ENCODE data around the gene SYCN. TPM values are rescaled to one million over a fixed set of nuclear protein-coding genes. Genes with fewer than 3 reads are reported as not detected.

Gene SYCN
- total and polyA plus RNA-seq, 2 of the 13 experiments (the other 11 are each of a cell fraction or from before 2014, with no cell fraction given) = not detected

DNA sequence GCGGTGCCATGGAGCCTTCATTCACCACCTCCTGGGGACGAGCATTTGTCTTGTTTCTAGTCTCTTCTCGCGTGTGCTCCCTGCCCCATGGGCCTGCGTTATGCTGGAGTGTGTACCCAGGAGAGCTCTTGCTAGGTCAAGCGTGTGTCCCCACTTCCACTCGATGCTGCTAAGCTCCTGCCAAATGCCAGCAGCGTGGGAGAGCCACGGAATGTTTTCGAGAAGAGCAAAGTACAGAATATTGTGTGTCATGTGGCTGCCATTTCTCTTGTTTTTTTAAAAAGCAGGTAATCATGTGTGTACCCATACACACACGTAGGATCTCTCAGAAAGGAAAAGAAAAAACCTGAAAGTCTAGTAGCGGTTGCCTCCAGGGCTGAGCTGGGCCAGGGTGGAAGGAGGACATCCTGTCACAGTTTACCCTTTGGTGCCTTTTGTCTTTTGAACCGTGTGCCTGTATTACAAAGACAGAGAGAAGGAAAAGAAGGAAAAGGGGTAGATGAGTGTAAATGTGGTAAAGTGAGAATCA is 49.9 kb downstream of the SYCN start:
- no peaks in the 10 kb centered on the region for H3K27me3 ChIP-seq (ENCODE audit: control insufficient read depth in 1 of 2, insufficient read depth in 2 of 2, low read length in 2 of 2)
- H3K4me2 ChIP-seq (ENCODE audit: low read depth, low read length) = 0 out of 2 replicates have a peak overlapping the region, but pooled peaks have one; percentile 26
- no peak overlapping the region for H3K27ac ChIP-seq (ENCODE audit: extremely low read length, insufficient read depth, low read length)
- H3K4me1 ChIP-seq (ENCODE audit: insufficient read depth, low read length) = peaks cover 52% of the 10 kb centered on the region
- intact Hi-C loops (cut with micrococcal nuclease; ENCODE audit: unreplicated experiment) = no loop called here
- 79% methylated on average over 13 of the region's 13 CpGs for WGBS (ENCODE audit: low lambda C conversion rate)
- POLR2A ChIA-PET = interaction anchor here (3.6 kb wide), 1 partner anchor 9 kb away, joined by 26 read pairs; no protein-coding TSS in a partner anchor
- no peak overlapping the region for H3K9ac ChIP-seq (ENCODE audit: insufficient read depth, low read depth, low read length)
- no peak overlapping the region for H2AFZ ChIP-seq (ENCODE audit: low read length)
- no peaks in the 10 kb centered on the region for H3K9me3 ChIP-seq (ENCODE audit: low read length)
- peaks cover 18% of the 10 kb centered on the region; the same call in 1 of the 2 replicates for H4K20me1 ChIP-seq (ENCODE audit: insufficient read depth, low read length)
- no peak for DNase-seq (ENCODE audit: low spot score)
- peaks cover 54% of the 10 kb centered on the region for H3K79me2 ChIP-seq (ENCODE audit: insufficient read depth, low read length)
- BruUV-seq (replicated peaks) = no TSS peak
- peak; percentile 54; the same call in 1 of the 2 replicates for TF ChIP-seq ZBTB38 (CRISPR knock-in tag; IDR thresholded peaks at IDR 0.05)
- no peak for TF ChIP-seq MEF2D (CRISPR knock-in tag; IDR thresholded peaks at IDR 0.05)
- TF ChIP-seq, protein P1, sequence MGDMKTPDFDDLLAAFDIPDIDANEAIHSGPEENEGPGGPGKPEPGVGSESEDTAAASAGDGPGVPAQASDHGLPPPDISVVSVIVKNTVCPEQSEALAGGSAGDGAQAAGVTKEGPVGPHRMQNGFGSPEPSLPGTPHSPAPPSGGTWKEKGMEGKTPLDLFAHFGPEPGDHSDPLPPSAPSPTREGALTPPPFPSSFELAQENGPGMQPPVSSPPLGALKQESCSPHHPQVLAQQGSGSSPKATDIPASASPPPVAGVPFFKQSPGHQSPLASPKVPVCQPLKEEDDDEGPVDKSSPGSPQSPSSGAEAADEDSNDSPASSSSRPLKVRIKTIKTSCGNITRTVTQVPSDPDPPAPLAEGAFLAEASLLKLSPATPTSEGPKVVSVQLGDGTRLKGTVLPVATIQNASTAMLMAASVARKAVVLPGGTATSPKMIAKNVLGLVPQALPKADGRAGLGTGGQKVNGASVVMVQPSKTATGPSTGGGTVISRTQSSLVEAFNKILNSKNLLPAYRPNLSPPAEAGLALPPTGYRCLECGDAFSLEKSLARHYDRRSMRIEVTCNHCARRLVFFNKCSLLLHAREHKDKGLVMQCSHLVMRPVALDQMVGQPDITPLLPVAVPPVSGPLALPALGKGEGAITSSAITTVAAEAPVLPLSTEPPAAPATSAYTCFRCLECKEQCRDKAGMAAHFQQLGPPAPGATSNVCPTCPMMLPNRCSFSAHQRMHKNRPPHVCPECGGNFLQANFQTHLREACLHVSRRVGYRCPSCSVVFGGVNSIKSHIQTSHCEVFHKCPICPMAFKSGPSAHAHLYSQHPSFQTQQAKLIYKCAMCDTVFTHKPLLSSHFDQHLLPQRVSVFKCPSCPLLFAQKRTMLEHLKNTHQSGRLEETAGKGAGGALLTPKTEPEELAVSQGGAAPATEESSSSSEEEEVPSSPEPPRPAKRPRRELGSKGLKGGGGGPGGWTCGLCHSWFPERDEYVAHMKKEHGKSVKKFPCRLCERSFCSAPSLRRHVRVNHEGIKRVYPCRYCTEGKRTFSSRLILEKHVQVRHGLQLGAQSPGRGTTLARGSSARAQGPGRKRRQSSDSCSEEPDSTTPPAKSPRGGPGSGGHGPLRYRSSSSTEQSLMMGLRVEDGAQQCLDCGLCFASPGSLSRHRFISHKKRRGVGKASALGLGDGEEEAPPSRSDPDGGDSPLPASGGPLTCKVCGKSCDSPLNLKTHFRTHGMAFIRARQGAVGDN (CRISPR knock-in tag; IDR thresholded peaks at IDR 0.05) = peak; percentile 7; the same call in 1 of the 2 replicates
- ATAC-seq = no peak
- H3K4me3 ChIP-seq (replicated peaks in 1 of 3; ENCODE audit: insufficient read depth in 1 of 3, low read depth in 2 of 3, low read length in 3 of 3) = no peak overlapping the region
- FAIRE-seq = no peak
- in situ Hi-C loops (cut with HindIII; ENCODE audit: extremely low pct_ligation_motif_present, low pct_unique_long_range_greater_than_20kb) = no loop called here
- peaks cover 3 to 10% of the 10 kb centered on the region in 2 experiments; a peak in 2 of 5 replicates for H3K36me3 ChIP-seq (replicated peaks in 1 of 2; ENCODE audit: control insufficient read depth in 1 of 2, insufficient read depth in 2 of 2, low read length in 2 of 2)
- CTCF ChIA-PET (ENCODE audit: low intra/inter-chr PET ratio, low total read pairs) = no interaction called here

Other genes with a start within 250 kb of the SYCN start
- 17.9 and 22.1 TPM in 2 replicates for gene FBXO17, start 228.5 kb downstream of the SYCN start, total RNA-seq (2016; rRNA removed; fragmentation: Illumina TruSeq; extraction: Trizol)
- 58.7 and 64.8 TPM in 2 replicates for gene FBXO17, start 228.5 kb downstream of the SYCN start, polyA plus RNA-seq (2011; rRNA removed)
- 0.15 and 0.49 TPM in 2 replicates for gene FBXO27, start 171.7 kb downstream of the SYCN start, total RNA-seq (2016; rRNA removed; fragmentation: Illumina TruSeq; extraction: Trizol)
- 2.0 and 2.8 TPM in 2 replicates for gene FBXO27, start 171.7 kb downstream of the SYCN start, polyA plus RNA-seq (2011; rRNA removed)
- gene ACP7, start 119.9 kb downstream of the SYCN start, total RNA-seq (2016; rRNA removed; fragmentation: Illumina TruSeq; extraction: Trizol) = not detected in 2 replicates
- gene ACP7, start 119.9 kb downstream of the SYCN start, polyA plus RNA-seq (2011; rRNA removed) = 0.03 TPM in 1 of 2 replicates, not detected in the other
- 9.5 and 11.6 TPM in 2 replicates for gene PAK4, start 78.5 kb downstream of the SYCN start, total RNA-seq (2016; rRNA removed; fragmentation: Illumina TruSeq; extraction: Trizol)
- gene PAK4, start 78.5 kb downstream of the SYCN start, polyA plus RNA-seq (2011; rRNA removed) = 17.8 and 17.9 TPM in 2 replicates
- not detected in 2 replicates for gene NCCRP1, start 7.3 kb downstream of the SYCN start, total RNA-seq (2016; rRNA removed; fragmentation: Illumina TruSeq; extraction: Trizol)
- not detected in 2 replicates for gene NCCRP1, start 7.3 kb downstream of the SYCN start, polyA plus RNA-seq (2011; rRNA removed)
- not detected in 2 replicates for gene IFNL3, start 40.7 kb upstream of the SYCN start, total RNA-seq (2016; rRNA removed; fragmentation: Illumina TruSeq; extraction: Trizol)
- gene IFNL3, start 40.7 kb upstream of the SYCN start, polyA plus RNA-seq (2011; rRNA removed) = not detected in 2 replicates
- not detected in 2 replicates for gene IFNL4, start 44.6 kb upstream of the SYCN start, total RNA-seq (2016; rRNA removed; fragmentation: Illumina TruSeq; extraction: Trizol)
- gene IFNL4, start 44.6 kb upstream of the SYCN start, polyA plus RNA-seq (2011; rRNA removed) = not detected in 2 replicates
- not detected in 2 replicates for gene IFNL2, start 64.1 kb upstream of the SYCN start, total RNA-seq (2016; rRNA removed; fragmentation: Illumina TruSeq; extraction: Trizol)
- not detected in 2 replicates for gene IFNL2, start 64.1 kb upstream of the SYCN start, polyA plus RNA-seq (2011; rRNA removed)
- gene IFNL1, start 92.1 kb upstream of the SYCN start, total RNA-seq (2016; rRNA removed; fragmentation: Illumina TruSeq; extraction: Trizol) = not detected in 2 replicates
- not detected in 2 replicates for gene IFNL1, start 92.1 kb upstream of the SYCN start, polyA plus RNA-seq (2011; rRNA removed)
- gene LRFN1, start 116.6 kb upstream of the SYCN start, total RNA-seq (2016; rRNA removed; fragmentation: Illumina TruSeq; extraction: Trizol) = 0.04 TPM in 1 of 2 replicates, not detected in the other
- 0.07 TPM in 1 of 2 replicates, not detected in the other for gene LRFN1, start 116.6 kb upstream of the SYCN start, polyA plus RNA-seq (2011; rRNA removed)
- 1.1 TPM in 1 of 2 replicates, not detected in the other for gene GMFG, start 131.8 kb upstream of the SYCN start, total RNA-seq (2016; rRNA removed; fragmentation: Illumina TruSeq; extraction: Trizol)
- 7.5 and 7.9 TPM in 2 replicates for gene GMFG, start 131.8 kb upstream of the SYCN start, polyA plus RNA-seq (2011; rRNA removed)
- gene SAMD4B, start 138.2 kb upstream of the SYCN start, total RNA-seq (2016; rRNA removed; fragmentation: Illumina TruSeq; extraction: Trizol) = 26.0 and 29.1 TPM in 2 replicates
- 31.8 and 37.7 TPM in 2 replicates for gene SAMD4B, start 138.2 kb upstream of the SYCN start, polyA plus RNA-seq (2011; rRNA removed)
- gene PAF1, start 186.8 kb upstream of the SYCN start, total RNA-seq (2016; rRNA removed; fragmentation: Illumina TruSeq; extraction: Trizol) = 30.2 and 31.0 TPM in 2 replicates
- 30.3 and 31.1 TPM in 2 replicates for gene PAF1, start 186.8 kb upstream of the SYCN start, polyA plus RNA-seq (2011; rRNA removed)
- gene MED29, start 187.1 kb upstream of the SYCN start, total RNA-seq (2016; rRNA removed; fragmentation: Illumina TruSeq; extraction: Trizol) = 14.0 and 18.1 TPM in 2 replicates
- gene MED29, start 187.1 kb upstream of the SYCN start, polyA plus RNA-seq (2011; rRNA removed) = 19.7 and 23.7 TPM in 2 replicates
- 0.81 and 1.7 TPM in 2 replicates for gene ZFP36, start 202.6 kb upstream of the SYCN start, total RNA-seq (2016; rRNA removed; fragmentation: Illumina TruSeq; extraction: Trizol)
- 1.4 and 2.1 TPM in 2 replicates for gene ZFP36, start 202.6 kb upstream of the SYCN start, polyA plus RNA-seq (2011; rRNA removed)
- 3.6 and 5.2 TPM in 2 replicates for gene PLEKHG2, start 208.4 kb upstream of the SYCN start, total RNA-seq (2016; rRNA removed; fragmentation: Illumina TruSeq; extraction: Trizol)
- gene PLEKHG2, start 208.4 kb upstream of the SYCN start, polyA plus RNA-seq (2011; rRNA removed) = 6.8 and 7.8 TPM in 2 replicates
- 488 and 790 TPM in 2 replicates for gene RPS16, start 231.7 kb upstream of the SYCN start, total RNA-seq (2016; rRNA removed; fragmentation: Illumina TruSeq; extraction: Trizol)
- gene RPS16, start 231.7 kb upstream of the SYCN start, polyA plus RNA-seq (2011; rRNA removed) = 2,583 and 2,596 TPM in 2 replicates
- 34.9 and 48.2 TPM in 2 replicates for gene SUPT5H, start 241.3 kb upstream of the SYCN start, total RNA-seq (2016; rRNA removed; fragmentation: Illumina TruSeq; extraction: Trizol)
- gene SUPT5H, start 241.3 kb upstream of the SYCN start, polyA plus RNA-seq (2011; rRNA removed) = 49.0 and 51.7 TPM in 2 replicates